GM12892 (cell line): Measurements from ENCODE around the gene IL24.
A peak's percentile ranks its signal among the peaks of the same experiment; 100 is the strongest.

ENCODE experiments used
- DNase-seq: peaks from one replicate; pipeline ENCODE4 v3.0.0; 2011; ENCODE audit not compliant: insufficient read length
- FAIRE-seq: peaks from 2 replicates; lab custom pipeline; 2011; peaks lifted over from hg19 to GRCh38; lab: Jason Lieb, UNC
- POLR2A ChIP-seq: IDR thresholded peaks from 2 replicates; pipeline ENCODE4 v1.6.1; 2011; ENCODE audit warnings: low read depth, low read length, control low read depth
- POLR2AphosphoS5 ChIP-seq: IDR thresholded peaks from 2 replicates; pipeline ENCODE4 v1.6.1; 2011; ENCODE audit warnings: low read depth, low read length, control low read depth
- TAF1 ChIP-seq: IDR thresholded peaks from 2 replicates; pipeline ENCODE4 v1.6.1; 2011; ENCODE audit warnings: low read depth, mild to moderate bottlenecking, control low read depth, low read length, borderline replicate concordance

The IL24 gene

DNA sequence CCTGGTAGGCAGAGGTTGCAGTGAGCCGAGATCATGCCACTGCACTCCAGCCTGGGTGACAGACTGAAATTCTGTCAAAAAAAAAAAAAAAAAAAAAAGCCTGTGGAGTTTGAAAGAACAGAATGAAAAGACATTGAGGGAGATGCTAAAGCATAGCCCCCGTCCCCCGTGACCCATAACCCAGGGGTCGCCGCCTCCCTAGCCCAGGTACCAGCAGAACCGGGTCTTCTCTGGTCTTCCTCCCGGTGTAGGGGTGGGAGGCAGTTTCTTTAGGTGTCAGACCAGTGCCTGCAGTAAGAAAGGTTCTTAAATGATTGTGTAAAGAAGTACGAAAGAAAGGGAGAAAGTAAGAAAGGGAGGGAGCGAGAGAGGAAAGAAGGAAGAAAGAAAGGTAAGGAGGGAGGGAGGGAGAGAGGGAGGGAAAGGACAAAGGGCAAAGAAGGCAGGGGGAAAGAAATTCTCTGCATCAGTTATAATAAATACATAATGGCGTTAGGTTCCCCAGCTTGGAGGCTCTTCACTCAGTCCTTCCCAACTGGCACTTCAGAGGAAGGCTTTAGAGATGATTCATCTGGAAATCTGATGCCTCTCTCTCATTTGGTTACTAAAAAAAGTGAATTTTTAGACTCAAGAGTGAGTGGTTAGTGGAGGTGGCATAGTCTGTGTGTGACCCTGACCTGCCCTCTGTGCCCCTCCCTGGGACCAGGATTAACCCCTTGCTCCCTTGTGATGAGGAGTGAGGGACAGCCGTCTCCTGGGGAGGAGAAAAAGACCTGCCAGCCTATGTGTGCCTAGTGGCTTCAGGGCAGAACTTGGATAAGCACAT, 1.1 kb downstream of the IL24 start:
- DNase-seq (no peak), FAIRE-seq (no peak)
- TF ChIP-seq POLR2A (no peak), TAF1 (no peak), POLR2AphosphoS5 (no peak)

DNA sequence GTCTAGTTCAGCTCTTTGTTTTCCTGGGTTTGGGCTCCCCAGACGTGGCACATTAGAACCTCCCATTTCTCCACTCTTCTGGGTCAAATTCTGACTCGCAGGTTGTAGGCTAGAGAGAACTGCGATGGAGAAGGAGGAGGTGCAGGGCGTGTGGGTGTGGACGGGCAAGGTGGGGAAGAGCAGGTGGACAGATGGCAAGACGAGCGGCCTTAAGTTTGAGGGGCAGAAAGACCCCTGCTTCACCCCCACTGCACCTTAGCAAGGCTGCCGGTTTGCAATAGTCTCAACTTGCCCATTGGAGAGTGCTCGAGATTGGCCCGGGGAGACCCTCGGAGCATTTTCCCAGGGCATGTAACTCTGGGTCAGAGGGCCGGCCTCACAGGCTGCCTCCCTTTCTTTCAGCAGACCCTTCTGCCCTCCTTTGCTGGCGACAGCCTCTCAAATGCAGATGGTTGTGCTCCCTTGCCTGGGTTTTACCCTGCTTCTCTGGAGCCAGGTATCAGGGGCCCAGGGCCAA, 1.7 kb downstream of the IL24 start:
- no peak for TF ChIP-seq POLR2A
- TF ChIP-seq TAF1, result no peak
- no peak for TF ChIP-seq POLR2AphosphoS5
- FAIRE-seq, result no peak
- DNase-seq, result no peak

DNA sequence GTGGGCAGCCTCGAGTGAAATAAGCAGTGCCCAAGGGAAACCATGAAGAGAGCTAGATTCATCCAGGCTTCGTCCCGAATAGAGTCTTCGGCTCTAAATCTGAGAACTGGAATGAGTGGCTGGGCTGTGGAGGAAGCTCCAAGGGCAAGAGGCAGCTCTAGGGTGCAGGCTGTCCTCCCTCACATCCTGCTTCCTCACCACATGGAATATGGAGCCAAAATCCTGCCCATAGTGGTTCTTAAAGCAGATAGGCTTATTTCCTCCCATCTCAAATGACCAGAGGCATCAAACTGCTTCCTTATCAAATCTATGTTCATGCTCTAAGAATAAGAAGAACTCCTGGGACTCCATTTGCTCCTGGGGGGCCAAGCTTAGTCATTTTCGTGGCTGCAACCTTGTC, 2.5 kb downstream of the IL24 start:
- FAIRE-seq (no peak), DNase-seq (no peak)
- TF ChIP-seq POLR2AphosphoS5 (no peak), TAF1 (no peak), POLR2A (no peak)

DNA sequence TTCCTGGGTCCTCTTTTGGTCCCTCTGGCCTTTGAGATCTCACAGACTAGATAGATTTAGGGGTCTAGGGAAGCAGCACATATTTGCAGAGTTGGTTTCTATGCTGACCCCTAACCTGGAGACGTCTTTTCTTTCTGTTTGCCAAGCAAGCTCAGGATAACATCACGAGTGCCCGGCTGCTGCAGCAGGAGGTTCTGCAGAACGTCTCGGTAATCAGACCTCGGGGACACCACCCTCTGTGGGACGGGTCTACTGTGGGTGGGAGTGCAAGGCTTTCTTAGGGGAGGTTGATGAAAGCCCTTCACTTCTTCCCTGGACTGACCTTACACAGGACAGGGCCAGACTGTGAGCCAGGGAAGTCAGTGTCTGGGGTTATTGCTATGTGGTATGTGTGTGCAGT, 2.9 kb downstream of the IL24 start:
- TF ChIP-seq TAF1 (no peak), POLR2A (0 out of 2 replicates have a peak, but pooled peaks have one; percentile 24), POLR2AphosphoS5 (no peak)
- no peak for FAIRE-seq
- no peak for DNase-seq

DNA sequence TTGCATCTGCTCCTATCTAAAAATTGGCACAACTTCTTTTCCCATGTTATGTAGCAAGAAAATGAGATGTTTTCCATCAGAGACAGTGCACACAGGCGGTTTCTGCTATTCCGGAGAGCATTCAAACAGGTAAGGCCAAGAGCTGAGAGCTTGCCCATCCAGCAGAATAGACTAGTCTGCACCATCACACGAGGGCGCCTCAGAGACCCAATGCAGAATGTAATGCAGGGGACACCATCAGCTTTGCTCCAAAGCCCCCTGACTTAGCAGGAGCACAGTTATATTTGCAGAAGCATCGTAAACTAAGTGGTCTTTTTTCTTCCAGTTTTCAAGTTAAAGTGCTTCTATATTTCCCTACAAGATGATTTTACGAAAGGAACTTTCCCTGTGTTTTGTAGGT, 4.7 kb downstream of the IL24 start:
- FAIRE-seq, result no peak

DNA sequence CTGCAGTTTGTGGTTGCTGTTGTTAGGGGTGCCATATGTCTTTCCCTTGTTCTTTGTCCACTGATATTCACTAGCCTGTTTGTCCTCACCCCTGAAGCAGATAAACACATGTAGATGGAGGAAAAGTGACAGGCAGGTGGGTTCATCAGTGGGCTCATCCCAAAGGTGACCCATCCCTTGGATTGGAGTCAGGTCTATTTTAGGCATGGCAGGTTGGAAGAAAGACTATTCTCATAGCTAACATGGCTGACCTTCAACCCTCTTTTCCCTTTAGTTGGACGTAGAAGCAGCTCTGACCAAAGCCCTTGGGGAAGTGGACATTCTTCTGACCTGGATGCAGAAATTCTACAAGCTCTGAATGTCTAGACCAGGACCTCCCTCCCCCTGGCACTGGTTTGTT, 5.5 kb downstream of the IL24 start:
- DNase-seq (no peak), FAIRE-seq (no peak)
- TF ChIP-seq POLR2A (no peak), TAF1 (no peak), POLR2AphosphoS5 (no peak)

More for the DNA sequence above, 4.7 kb downstream of the IL24 start:
- no peak for DNase-seq
- TF ChIP-seq POLR2A (no peak), TAF1 (no peak), POLR2AphosphoS5 (no peak)

DNA sequence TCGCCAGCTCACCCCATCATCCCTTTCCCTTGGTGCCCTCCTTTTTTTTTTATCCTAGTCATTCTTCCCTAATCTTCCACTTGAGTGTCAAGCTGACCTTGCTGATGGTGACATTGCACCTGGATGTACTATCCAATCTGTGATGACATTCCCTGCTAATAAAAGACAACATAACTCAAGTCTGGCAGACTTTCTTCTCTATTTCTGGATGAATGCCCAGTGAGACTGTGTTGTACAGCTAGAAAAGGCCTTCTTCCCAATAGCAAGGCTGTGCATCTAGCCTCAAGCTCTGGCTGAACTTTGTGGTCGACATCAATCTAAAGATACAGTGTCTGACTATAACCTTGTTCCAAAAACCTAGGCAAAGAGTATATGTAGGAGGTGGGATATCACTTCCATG, 6.4 kb downstream of the IL24 start:
- DNase-seq, result no peak
- no peak for TF ChIP-seq TAF1
- no peak for TF ChIP-seq POLR2AphosphoS5
- TF ChIP-seq POLR2A, result no peak
- FAIRE-seq, result no peak

DNA sequence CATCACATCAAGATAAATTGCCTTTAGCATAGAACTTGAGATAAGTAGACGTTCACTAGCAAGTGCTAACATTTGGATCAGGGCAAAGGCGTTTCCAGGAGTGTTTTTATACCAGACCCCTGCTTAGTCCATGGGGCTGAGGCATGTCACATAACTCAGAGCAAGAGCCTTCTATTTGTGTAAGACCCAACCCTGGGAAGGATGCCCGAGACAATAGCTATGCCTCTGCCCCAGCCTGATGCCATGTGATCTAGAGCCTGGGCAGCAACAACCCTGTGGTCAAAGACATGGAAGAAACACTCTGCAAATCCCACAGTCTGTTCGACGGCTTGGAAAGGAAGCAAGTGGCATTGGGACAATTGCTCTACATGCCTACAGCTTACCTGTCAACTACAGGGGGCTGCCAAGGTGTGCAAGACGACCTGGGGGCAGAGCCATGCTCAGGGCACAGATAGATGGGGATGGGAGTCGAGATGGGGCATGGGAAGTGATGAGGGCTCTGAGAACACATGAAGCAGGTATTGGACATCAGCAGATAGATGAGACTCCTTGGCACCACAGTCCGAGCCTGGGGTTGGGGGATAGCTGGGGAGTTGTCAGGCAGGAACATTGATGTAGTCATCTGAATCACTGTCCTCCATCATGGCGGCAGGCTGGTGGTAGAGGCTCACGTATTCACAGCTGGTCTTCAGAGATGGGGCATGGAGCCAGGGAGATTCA, 7.3 kb downstream of the IL24 start:
- FAIRE-seq, result no peak
- TF ChIP-seq TAF1 (no peak), POLR2A (no peak), POLR2AphosphoS5 (no peak)
- no peak for DNase-seq

DNA sequence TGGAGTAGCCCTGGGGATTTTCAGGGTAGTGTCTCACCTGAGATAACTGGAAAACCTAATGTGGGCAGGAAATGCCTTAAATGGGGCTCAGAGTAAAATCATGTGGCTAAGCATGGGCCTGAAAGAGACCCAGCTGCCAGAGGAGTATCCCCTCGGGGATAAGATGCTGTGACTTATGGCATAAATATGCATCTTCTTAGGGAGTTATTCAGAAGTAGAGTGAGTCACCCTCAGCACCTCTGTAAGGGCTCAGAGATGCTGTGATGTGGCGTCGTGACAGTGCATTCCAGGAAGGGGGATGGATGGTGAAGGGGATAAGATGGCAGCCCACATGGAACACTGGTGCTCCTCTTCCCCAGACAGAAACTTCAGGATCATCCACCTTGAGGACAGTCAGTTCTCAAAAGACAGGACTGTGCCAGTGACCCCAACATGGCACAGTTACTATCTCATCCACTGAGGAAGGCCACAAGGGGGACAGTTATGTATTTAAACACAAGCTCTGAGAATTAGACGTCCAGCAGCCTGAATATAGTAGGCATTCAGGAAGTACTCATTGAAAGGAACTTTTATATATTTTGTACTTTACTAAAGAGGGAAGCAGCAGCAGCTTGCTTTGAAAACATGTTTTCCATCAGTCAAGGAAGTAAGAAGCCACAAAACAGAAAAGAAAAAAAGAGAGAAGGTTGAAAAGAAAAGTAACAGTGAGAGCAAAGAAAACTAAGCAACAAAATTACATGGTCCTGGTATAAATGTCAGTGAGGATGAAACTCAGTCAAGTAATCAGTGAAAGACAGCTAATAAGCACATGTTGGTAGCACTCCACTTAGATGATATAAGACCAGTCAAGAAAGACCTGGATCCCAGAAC, 8.3 kb downstream of the IL24 start:
- no peak for FAIRE-seq

DNA sequence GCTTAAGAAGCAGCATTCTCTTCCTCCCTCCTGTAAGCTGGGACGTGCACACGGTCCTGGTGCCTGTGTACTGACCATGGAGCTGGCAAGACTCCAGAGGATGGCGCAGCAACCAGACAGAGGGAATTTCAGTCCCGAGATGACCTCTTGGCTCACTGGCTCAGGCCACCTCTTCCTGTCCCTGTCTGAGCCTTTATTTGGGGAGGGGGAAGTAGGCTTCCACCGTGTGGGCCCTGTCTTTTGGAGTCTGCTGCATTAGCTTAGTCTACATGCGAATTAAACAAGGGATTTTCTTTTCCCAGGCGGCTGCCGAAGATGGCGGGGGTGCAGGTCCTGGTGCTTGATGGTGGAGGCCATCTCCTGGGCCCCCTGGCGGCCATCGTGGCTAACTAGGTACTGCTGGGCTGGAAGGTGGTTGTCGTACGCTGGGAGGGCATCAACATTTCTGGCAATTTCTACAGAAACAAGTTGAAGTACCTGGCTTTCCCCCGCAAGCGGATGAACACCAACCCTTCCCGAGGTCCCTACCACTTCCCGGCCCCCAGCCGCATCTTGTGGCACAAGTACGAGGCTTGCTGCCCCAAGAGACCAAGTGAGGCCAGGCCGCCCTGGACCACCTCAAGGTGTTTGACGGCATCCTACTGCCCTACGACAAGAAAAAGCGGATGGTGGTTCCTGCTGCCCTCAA, 10.2 kb downstream of the IL24 start:
- DNase-seq, result no peak
- FAIRE-seq, result no peak
- no peak for TF ChIP-seq POLR2A
- no peak for TF ChIP-seq POLR2AphosphoS5
- no peak for TF ChIP-seq TAF1

More for the DNA sequence above, 8.3 kb downstream of the IL24 start:
- no peak for DNase-seq
- TF ChIP-seq POLR2A (no peak), TAF1 (no peak), POLR2AphosphoS5 (no peak)

DNA sequence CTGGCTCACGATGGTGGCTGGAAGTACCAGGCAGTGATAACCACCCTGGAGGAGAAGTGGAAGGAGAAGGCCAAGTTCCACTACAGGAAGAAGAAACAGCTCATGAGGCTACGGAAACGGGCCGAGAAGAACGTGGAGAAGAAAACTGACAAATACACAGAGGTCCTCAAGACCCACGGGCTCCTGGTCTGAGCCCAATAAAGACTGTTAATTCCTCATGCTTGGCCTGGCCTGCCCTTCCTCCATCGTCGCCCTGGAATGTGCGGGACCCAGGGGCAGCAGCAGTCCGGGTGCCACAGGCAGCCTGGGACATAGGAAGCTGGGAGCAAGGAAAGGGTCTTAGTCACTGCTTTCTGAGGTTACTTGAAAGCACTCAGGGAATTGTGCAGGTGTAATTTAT, 10.8 kb downstream of the IL24 start:
- DNase-seq (no peak), FAIRE-seq (no peak)
- no peak for TF ChIP-seq TAF1
